ENCODE results near the gene SPEM3.
A peak's percentile ranks its signal among the peaks of the same experiment; 100 is the strongest.
"Not testable (repeated sequence)": the region's sequence is repeated elsewhere in the genome, so short reads cannot be mapped to it uniquely, and the experiment has no call there.

Gene SPEM3

DNA sequence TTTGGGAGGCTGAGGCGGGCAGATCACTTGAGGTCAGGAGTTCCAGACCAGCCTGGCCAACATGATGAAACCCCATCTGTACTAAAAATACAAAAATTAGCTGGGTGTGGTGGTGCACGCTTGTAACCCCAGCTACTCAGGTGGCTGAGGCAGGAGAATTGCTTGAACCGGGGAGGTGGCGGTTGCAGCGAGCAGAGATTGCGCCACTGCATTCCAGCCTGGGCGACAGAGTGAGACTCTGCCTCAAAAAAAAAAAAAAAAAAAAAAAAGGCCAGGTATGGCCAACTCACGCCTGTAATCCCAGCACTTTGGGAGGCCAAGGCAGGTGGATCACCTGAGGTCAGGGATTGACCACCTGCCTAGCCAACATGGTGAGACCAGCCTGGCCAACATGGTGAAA is 46.1 kb downstream of the SPEM3 start:
- DNase-seq (ENCODE audit: low read depth): not testable (repeated sequence)

DNA sequence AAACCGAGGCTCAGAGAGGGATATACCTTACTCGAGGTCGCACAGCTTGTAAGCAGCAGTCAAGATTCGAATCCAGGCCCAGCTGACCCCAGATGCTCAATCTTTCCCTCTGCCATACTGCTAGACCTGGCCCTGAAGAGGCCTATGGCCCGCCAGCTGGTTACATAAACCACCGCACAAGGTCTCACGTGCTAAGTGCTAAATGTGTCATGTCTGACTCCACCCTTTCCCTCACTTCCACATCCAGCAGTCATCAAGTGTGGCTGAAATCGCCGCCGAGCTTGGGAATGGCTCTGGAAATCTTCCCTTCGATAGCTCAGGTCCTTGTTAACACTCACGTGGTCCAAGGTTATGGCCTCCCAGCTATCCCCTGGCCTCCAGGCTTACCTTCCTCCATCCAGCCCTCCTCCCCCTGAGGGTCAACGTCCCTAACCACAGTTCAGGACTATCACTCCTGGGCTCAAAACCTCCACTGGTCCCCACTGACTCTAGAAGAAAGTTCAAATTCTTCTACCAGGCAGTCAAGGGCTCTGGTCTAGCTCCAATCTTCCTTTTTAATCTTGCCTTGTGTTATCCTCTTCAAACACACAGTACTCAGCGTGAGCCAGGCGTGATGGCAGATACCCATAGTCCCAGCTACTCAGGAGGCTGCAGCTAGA is 47.2 kb downstream of the SPEM3 start:
- DNase-seq (ENCODE audit: low read depth): no peak

DNA sequence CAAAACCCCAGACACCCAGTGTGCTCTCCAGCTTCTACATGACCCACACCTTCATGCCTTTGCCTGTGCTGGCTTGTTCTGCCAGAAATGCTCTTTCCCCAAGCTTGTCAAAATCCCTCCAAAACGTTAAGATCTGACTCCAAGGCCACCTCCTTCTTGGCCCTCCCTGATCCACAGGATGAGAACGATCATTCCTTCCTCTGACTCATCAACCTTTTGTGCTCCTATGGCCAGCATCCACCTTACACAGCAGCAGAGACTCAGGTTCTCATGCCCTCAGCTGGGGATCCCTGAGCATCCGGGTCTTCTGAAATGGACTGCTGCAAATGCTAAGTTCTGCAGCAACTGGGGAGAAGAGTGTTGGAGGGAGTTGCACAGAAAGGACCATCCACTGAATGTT is 47.8 kb downstream of the SPEM3 start:
- DNase-seq (ENCODE audit: low read depth): peak; percentile 65

DNA sequence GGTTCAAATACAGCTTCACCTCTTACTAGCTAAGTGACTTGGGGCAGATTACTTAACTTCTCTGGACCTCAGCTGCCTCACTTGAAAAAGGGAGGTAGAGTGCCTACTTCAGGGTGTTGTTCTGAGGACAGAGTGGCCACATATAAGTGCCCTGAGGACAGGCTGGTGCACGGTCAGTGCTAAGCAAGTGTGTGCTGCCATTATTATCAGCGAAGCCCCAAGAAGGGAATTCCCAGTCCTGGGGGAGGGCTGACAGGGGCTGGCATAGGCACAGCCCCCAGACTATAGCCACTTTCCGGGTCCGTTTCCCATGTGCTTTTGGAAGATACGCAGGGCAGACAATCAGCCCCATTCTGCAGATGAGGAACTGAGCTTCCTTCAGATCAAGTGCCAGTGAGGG is 48.3 kb downstream of the SPEM3 start:
- no peak for DNase-seq (ENCODE audit: low read depth)

DNA sequence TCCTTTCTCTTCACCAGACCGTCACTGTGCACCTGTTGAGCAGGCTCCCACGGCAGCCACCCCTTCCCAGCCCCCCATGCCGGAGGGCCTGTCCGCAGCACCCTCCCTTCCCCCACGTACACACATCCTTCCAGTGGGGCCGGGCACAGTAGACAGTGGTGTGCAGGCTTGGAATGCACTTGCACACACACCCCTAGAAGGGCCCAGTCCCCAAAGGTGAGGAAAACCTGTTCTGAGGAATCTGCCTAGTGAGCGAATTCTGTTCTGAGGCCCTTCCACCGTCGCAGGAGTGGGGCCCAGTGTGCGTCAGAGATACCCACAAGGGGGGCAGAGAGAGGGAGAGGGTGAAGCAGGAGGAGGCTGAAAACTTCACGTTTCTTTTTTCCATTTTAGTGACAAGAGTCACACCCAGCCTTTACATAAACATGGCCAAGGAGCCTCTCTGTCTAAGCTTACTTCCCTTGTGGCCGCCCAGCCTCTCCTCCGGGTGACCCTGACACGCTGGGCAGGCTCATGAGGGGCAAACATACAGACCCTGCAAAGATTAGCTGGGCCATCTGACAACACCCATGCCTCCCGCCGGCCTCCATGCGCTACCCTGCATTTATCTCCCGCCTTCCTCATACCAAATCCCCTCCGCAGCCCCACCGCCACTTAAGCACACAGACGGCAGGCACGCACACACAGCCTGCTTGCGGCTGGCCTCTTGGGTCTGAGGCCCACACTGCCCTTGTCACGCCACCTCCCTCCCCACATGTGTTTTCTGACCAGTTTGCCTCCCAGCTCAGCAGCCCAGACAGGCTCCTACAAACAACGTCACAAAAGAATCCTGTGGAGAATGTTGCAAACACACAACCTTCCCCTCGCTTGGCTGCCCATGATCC is 49.0 kb downstream of the SPEM3 start:
- DNase-seq (ENCODE audit: low read depth): peak; percentile 86

DNA sequence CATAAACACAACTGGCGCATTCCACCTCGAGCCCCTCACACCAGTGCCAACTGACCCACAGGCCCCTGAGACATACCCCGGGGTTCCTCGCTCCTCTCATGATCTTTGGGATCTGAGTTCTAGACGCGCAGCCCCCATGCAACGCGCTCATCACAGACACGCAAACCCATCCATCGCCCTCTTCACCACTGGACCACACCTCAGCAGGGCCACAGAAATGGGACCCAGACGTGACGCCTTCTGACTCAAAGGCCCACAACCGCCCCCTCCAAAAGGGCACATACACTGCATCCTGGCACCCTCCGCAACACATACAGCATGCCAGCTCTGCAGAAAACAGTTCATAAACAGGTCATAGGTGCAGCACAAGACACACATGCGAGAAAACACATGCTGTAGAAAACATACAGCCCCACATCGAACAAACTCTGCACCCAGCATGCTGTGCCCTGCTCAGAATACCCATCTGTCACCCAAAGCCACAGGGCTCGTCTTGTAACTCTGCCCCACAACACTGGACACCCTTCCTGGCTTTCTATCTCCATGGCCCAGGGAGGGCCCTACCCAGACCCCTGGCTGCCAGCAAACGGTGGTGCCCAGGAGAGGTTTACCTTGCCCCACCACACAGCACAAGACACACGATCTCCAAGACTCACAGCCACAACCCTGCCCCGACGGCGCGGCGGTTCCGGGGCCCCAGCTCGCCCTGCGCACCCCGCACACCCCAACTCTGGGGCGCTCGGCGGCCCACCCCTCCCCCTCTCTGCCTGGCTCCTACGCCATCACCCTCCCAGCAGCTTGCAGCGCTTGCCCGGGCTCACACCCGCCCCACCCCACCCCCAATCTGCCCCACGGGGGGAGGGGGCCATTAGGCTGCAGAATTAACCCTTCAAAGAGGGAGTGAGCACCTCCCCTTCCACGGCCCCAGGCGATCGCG is 49.9 kb downstream of the SPEM3 start:
- DNase-seq (ENCODE audit: low read depth): peak; percentile 37

DNA sequence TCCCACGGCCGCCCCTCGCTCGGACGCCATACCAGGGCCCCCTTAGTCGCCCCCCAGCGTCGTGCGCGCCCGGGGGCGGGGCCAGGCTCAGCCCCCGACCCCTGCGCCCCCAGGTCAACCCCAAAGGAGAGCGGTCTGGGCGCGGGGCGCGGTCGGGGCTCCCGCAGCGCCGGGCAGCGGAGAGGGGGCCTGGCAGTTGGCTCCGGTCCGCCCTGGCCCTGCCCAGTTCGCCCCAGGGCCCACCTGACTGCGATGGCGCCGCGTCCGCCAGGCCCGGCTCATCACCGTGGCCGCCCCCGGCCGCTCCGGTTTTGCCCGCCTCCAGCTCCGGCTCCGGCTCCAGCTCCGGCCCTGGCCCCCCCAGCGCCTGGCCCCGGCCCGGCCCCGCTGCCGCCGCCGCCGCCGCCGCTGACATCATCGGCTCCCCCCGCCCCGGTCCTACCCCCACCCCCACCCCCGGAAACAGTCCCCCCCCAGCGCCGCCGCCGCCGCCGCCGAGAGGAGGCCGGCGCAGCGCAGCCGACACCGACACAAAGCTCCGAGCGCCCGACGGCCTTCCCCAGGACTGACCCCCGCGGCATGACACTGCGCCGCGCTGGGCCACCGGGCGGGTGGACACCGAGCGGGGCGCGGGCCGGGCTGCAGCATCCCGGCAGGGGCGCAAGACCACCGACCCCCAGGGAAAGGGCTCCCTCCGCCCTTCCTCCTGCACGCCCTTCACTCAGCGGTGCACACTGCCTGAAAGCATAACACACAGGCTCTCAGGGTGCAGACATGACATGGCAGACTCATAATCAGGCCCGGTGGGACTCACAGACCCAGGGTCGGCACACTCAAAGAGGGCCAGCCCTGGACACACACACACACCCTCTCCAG is 50.8 kb downstream of the SPEM3 start, which contains the start of gene ZBTB4:
ZBTB4 (minus strand) TSS at position 419 of the 876 bp plus-strand sequence. CDS start 12,830 bp downstream, outside the sequence.
- DNase-seq (ENCODE audit: low read depth): peak; percentile 44

DNA sequence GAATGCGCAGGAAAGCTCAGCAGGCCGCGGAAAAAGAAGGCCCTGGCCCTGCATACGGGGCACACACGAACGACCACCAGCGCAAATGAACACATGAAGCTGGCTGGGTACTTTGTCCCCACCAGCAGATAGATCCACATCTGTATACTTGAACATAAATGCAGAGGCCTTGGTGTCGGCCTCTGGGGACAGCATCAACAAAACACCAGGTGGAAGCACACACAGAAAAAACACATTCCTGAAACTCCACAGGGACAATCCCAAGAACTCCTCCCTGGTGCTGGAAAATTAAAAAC is 51.4 kb downstream of the SPEM3 start:
- no peak for DNase-seq (ENCODE audit: low read depth)

DNA sequence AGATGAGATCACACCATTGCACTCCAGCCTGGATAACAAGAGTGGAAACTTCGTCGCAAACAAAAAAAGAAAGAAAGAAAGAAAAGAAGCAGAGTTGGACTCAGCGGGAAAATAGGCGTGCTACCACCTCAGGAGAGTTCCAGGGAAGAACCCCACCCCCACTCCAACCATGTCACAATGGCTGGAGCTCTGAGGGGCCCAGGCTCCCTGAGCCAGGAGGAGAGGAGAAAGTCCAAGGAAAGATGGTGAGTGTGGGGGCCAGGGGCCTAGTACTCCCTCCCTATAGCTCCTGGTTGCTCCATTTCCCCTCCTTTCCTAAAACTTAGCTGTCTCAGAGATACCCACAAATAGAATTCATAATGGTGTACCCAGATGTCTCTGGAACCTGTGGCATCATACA is 52.6 kb downstream of the SPEM3 start, which contains the start of gene SLC35G6:
SLC35G6 (plus strand) TSS at position 172 of the 400 bp plus-strand sequence; CDS start at position 243, 71 bp downstream.
- not testable (repeated sequence) for DNase-seq (ENCODE audit: low read depth)

DNA sequence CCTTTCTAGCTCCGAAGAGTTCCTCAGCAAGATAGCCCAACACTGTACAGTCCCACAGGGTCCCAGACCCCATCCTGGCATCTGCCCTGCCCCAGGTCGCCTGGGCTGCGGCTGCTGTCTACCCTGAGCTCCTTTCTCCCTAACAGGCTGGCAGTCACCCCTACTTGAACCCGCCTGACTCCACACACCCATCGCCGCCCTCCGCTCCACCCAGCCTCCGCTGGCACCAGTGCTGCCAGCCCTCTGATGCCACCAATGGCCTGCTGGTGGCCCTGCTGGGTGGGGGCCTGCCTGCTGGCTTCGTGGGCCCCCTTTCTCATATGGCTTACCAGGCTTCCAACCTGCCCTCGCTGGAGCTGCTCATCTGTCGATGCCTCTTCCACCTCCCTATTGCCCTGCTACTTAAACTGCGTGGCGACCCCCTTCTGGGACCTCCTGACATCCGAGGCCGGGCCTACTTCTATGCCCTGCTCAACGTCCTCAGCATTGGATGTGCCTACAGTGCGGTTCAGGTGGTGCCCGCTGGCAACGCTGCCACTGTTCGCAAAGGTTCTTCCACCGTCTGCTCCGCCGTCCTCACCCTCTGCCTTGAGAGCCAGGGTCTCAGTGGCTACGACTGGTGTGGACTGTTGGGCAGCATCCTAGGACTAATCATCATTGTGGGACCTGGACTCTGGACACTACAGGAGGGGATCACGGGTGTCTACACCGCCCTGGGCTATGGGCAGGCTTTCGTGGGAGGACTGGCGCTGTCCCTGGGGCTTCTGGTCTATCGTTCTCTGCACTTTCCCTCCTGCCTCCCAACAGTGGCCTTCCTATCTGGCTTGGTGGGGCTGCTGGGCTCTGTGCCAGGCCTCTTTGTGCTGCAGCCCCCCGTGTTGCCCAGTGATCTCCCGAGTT is 53.4 kb downstream of the SPEM3 start:
- DNase-seq (ENCODE audit: low read depth): not testable (repeated sequence)

All from iris pigment epithelial cell (primary cell).